AG09309 (cell line): ENCODE measurements around the gene GARS1.

Experiments
- DNase-seq: peaks from one replicate; pipeline ENCODE4 v3.0.0-alpha.2; 2010; ENCODE audit warnings: low read depth
- H3K4me3 ChIP-seq: 2 replicates; pipeline ENCODE4 v1.5.1; 2011; ENCODE audit warnings: mild to moderate bottlenecking, low read depth, low read length, moderate library complexity; ENCODE audit not compliant: control insufficient read depth
- TF ChIP-seq, protein P1 (sequence below): IDR thresholded peaks from 2 replicates; pipeline ENCODE4 v1.5.1; 2011; ENCODE audit warnings: mild to moderate bottlenecking, low read depth, low read length, inconsistent platforms; ENCODE audit not compliant: insufficient read depth, control insufficient read depth; ENCODE audit errors: missing control alignments

The GARS1 gene

GRCh38 chr7:30683306-30683705 lies 88.6 kb downstream of the GARS1 start:
- TF ChIP-seq, protein P1, sequence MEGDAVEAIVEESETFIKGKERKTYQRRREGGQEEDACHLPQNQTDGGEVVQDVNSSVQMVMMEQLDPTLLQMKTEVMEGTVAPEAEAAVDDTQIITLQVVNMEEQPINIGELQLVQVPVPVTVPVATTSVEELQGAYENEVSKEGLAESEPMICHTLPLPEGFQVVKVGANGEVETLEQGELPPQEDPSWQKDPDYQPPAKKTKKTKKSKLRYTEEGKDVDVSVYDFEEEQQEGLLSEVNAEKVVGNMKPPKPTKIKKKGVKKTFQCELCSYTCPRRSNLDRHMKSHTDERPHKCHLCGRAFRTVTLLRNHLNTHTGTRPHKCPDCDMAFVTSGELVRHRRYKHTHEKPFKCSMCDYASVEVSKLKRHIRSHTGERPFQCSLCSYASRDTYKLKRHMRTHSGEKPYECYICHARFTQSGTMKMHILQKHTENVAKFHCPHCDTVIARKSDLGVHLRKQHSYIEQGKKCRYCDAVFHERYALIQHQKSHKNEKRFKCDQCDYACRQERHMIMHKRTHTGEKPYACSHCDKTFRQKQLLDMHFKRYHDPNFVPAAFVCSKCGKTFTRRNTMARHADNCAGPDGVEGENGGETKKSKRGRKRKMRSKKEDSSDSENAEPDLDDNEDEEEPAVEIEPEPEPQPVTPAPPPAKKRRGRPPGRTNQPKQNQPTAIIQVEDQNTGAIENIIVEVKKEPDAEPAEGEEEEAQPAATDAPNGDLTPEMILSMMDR: no peak
- no peak for DNase-seq
- H3K4me3 ChIP-seq: no peak overlapping the region
